HG02973 (cell line): ENCODE results near the gene CDH19.

Experiments
- ATAC-seq: cut with Tn5 transposase; IDR thresholded peaks from one replicate; pipeline ENCODE4 v1.9.1; 2021; ENCODE audit warnings: moderate library complexity; ENCODE audit not compliant: unreplicated experiment

CDH19 gene

DNA sequence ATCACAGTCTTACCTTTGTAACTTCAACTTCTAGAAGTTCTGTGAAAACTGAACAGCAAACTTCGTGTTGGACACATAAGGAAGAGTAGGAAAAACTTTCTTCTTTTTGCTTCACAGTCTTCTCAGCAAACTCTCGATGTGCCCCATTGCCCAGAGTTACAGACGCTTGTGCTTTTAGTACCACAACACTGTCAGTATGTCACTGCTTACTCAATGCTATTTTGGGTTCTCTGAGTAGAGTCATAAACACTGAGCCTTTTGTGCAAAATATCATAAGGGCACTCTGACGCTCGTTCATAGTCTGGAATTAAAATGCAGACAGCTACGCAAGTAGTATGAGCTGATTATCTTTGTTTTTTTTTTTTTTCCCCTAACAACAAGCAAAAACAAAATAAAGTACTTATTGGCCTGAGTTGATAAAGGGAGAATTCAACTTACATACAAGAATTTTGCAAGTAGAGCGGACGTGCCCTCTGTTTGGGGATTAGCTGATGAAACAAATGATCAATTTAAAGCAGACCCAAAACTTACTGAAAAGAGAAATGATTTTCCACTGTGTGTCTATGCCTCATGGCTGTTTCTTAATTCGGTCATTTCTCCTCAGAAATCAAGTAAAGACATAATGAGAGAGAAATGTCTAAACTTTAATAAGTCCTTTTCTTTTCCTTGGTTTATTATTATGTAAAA lies at the start of gene CDH19:
CDH19 (minus strand) TSS at position 150 of the 687 bp plus-strand sequence. CDS start 31,886 bp downstream, outside the sequence.
- ATAC-seq = no peak

GRCh38 chr18:66647671-66648070 lies 43.8 kb upstream of the CDH19 start:
- ATAC-seq = no peak

- ATAC-seq = no peak
Measured at GRCh38 chr18:66646609-66647008, 42.7 kb upstream of the CDH19 start.

DNA sequence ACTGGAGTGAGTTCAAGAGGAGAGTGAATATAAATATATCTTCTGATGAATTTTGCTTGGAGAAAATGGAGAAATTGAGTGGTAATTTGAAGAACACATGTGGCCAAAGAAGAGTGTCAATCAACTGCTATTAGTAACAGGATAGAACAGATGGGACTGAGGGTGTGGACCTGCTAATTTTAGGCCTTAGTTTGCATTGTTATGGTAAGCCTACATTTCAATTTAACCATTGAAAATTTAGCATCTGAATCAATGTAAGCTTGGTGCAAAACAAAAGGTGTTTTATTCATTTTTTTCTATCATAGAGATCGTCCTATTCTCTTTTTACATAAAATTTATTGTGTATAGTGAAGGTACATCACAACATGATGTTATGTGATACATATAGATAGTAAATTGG lies 42.1 kb upstream of the CDH19 start:
- ATAC-seq = no peak

DNA sequence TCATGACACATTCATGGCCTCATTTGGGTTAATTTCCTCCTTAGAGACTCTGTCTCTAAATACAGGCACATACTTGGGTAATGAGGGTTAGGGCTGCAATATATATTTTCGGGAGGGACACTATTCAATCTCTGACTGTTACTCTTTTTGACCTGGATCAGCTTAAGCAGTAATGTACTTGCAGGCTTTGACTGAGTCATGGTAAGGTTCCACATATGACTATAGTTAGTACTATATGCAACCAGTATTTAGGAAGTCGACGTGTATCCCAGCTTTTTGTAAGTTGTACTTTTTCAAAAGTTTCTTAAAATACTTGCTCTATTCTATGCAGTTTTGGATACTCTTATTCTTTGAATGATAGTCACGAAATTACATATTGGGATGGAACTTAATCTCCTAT lies 37.2 kb upstream of the CDH19 start:
- ATAC-seq = no peak

GRCh38 chr18:66640431-66640830 lies 36.5 kb upstream of the CDH19 start:
- ATAC-seq = no peak

DNA sequence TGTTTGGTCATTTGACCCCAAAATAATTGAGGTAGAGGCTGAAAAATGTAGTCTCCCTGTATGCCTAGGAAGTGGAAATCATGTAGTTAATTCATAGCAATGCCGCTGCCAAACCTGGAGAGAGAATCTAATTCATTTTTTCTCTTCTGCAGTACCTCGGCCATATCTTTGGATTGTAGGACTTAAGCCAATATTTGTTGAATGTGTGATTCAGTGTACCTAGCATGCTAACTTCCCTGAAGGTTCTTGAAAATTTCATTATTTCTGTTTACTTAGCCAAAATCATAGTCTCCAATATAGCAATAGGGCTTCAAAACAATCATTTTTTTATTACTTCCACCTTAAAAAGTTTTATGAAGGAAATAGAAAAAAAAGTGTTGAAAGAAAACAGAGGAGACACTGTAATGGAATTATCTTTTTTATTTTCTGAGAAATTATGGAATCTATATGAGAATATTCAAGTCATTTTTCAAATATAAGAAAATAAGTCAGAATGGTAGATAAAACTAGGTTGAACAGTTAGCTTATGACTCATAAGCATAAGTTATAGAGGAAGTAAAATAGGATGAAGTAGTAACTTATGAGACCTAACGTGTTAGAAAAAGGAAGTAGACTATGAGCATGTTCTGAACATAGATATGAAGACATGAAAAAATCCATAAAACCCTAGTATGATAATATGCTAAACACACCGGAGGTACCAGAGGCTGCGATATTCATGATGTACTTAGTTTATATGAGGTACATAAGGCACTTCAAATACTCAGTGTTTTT lies 35.2 kb upstream of the CDH19 start:
- peak; percentile 59 for ATAC-seq

DNA sequence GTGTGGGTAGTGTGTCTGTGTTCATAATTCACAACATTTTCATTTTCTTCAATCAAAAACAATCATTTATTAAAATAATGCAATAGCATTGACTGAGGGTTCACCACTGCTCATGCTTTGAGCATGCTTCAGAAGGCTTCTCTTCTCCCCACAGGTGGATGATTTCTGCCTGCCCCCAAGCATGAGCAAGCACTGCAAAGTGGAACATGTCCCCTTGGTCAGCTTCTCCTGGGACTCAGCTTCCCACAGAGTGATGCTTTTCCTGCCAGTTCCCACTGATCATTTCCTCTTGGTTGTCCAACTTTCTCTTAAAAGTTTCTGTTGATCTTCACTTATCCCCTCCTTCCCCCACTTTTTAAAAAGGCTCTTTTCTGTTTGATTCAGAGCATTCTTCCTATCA lies 31.5 kb upstream of the CDH19 start:
- ATAC-seq = no peak

DNA sequence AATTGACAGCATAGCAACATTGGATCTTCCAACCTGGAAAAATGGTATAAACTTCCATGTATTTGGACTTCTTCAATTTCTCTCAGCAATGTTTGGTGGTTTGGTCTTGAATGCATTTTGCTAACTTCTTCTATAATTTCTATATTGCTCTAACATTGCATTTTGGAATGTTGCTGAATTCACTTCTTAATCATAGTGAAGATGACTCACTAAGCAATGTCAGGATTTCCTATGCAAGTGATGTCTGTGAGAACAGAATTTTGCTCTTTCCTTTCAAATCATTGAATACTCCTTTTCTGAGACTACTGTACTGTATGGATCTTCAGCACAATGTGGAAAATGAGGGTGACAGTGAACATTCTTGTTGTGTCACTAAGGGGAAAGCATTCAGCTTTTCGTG lies 28.9 kb upstream of the CDH19 start:
- no peak for ATAC-seq

- no peak for ATAC-seq
Measured at GRCh38 chr18:66630831-66631230, 26.9 kb upstream of the CDH19 start.

- no peak for ATAC-seq
Measured at GRCh38 chr18:66623821-66624220, 19.9 kb upstream of the CDH19 start.

DNA sequence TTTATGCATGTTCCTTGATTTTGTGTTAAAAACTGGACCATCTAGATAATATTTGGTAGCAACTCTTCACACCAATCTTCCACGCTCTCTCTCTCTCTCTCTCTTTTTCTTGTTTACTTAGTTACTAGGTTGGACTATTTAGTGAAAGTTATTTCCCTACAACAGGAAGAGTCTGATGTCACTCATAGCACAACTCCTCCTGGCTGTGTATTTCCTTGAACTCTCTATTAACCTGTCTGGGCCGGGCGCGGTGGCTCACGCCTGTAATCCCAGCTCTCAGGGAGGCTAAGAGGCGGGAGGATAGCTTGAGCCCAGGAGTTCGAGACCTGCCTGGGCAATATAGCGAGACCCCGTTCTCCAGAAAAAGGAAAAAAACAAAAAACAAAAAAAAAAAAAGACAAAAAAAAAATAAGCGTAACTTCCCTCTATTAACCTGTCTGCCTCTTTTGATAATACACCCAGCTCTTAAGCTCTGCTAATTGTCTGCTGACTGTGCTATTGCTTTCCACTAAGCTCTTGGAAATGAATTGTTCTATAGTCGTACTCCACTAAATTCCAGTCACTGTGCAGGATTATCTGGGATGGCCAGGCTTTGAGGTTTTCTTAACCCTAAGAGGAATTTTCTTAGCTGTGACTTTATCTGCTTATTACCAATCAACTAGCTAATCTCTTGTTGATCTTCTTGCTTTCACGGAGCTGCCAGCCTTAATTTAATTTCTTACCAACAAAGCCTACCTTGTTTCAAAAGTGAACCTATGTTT lies 18.1 kb upstream of the CDH19 start:
- ATAC-seq = no peak

GRCh38 chr18:66616523-66616983 lies 12.7 kb upstream of the CDH19 start:
- ATAC-seq = peak; percentile 85

DNA sequence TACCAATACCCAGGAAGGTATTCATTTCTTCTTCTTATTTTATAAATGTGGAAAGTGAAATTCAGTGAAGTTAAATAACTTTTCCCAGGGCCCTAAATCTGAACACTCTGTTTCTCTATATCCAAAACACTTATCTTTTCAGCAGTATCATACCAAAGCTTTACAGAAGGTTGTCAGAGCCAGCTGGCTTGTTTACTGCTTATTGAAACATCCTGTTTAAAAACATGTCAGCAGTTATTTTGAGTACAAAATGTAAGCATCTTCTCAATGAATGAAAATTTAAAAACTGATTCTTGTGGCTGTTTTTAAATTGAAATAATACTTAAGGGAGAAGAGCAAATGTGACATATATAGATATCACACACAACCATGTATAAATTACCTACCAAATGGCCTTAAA lies 11.3 kb upstream of the CDH19 start:
- no peak for ATAC-seq

- no peak for ATAC-seq
Measured at GRCh38 chr18:66607632-66608031, 3.7 kb upstream of the CDH19 start.

DNA sequence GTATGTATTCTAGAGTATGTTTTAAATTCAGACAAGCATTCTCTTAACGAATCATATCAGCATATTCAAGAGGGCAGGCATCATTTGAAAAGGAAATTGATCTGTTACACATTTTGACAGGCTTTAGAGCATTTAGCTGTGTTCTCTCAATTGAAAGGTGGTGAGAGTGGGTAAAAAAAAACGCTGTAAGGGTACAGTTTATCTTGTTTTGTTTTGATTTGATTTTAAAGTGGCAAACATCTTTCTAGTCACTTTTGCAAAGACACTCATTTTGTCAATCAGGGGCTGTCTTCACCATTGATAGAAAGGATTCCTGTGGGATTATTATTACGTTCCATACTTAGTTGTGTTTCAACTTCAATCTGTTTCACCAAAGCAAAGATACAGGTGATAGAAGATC lies 2.2 kb downstream of the CDH19 start:
- no peak for ATAC-seq

- no peak for ATAC-seq
Measured at GRCh38 chr18:66599190-66599589, 4.7 kb downstream of the CDH19 start.

GRCh38 chr18:66587430-66587829 lies 16.5 kb downstream of the CDH19 start:
- ATAC-seq = no peak

GRCh38 chr18:66582211-66582610 lies 21.7 kb downstream of the CDH19 start:
- ATAC-seq = no peak

GRCh38 chr18:66575263-66575662 lies 28.6 kb downstream of the CDH19 start:
- no peak for ATAC-seq

DNA sequence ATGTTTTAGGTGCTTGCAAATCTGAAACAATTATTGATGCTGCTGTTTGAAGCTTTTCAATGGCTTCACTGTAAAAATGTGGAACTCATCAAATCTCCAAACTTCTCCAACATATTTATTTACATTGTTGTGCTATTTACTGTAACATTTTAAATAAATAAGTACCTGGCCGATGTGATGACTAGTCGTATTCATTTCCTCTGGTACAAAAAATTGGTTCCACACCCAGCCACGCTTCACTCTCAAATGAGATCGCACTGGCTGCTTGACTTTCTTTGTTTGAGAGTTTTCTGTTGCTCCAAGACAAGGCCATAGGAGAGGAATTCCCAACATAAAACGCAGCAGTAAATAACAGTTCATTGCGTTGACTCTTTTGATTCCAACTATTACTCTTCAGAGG lies 32.0 kb downstream of the CDH19 start:
- ATAC-seq = no peak

DNA sequence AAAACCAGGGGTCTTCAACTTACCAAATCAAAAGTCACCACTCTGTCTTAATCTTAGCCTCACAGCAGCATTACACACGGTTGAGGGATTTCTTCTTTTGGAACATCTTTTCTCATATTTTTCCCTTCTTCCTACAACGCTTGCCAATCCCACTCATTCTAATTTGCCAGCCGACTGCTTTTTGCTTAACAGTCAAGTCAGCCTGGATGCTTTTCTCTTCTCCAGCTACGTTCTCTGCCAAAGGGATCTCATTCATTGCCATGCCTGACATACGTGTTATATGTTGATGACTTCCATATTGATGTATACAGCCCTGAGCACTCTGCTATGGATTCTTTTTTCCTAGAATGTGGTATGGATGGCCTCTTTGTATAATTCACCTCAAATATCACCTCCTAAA lies 37.3 kb downstream of the CDH19 start:
- no peak for ATAC-seq
